ENCODE results near the gene SORCS2. TPM values are rescaled to one million over a fixed set of nuclear protein-coding genes. Genes with fewer than 3 reads are reported as not detected.

SORCS2 gene
- total and polyA plus RNA-seq, 2 of the 8 experiments (the other 6 are each of a cell fraction or from before 2014, with no cell fraction given): 0.36 to 1.8 TPM

GRCh38 chr4:7348946-7349900, 156.9 kb downstream of the SORCS2 start:
- no peak overlapping the region for H2BK15ac ChIP-seq (ENCODE audit: low read length)
- H3K14ac ChIP-seq (ENCODE audit: insufficient read length): no peak overlapping the region
- H4K5ac ChIP-seq (ENCODE audit: insufficient read length, low read depth, low read length): no peak overlapping the region
- no peak overlapping the region for H2AFZ ChIP-seq (ENCODE audit: low read length)
- H3K56ac ChIP-seq (replicated peaks; ENCODE audit: insufficient read length, low read depth, low read length): no peak overlapping the region
- no peak overlapping the region for H3K27ac ChIP-seq (ENCODE audit: low read depth, low read length)
- H3K36me3 ChIP-seq (ENCODE audit: control insufficient read depth in 2 of 4, insufficient read depth in 4 of 4, low read length in 3 of 4): no peaks in the 10 kb centered on the region
- H4K8ac ChIP-seq (ENCODE audit: extremely low read depth, insufficient read depth, low read length): no peak overlapping the region
- H3K27me3 ChIP-seq (replicated peaks in 1 of 4; ENCODE audit: control insufficient read depth in 3 of 4, extremely low read depth in 1 of 4, insufficient read depth in 3 of 4, low read length in 3 of 4): no peaks in the 10 kb centered on the region
- H3K18ac ChIP-seq (ENCODE audit: extremely low read depth, low read length): no peak overlapping the region
- H3K23ac ChIP-seq (ENCODE audit: insufficient read length): no peak overlapping the region
- no peak overlapping the region for H3K4ac ChIP-seq (replicated peaks; ENCODE audit: insufficient read length, low read depth, low read length)
- peaks cover 5% of the 10 kb centered on the region; the same call in 1 of the 2 replicates for H3K23me2 ChIP-seq (ENCODE audit: low read depth, low read length)
- DNase-seq (ENCODE audit: low read depth in 1 of 2, low spot score in 2 of 2) (no peak), FAIRE-seq (no peak)
- POLR2A ChIA-PET (ENCODE audit: partially characterized antibody): no interaction called here
- no peak overlapping the region for H2BK120ac ChIP-seq (replicated peaks; ENCODE audit: low read depth, low read length)
- peak; percentile 45; the same call in 1 of the 2 replicates for TF ChIP-seq CEBPB (IDR thresholded peaks at IDR 0.05; ENCODE audit: low read depth, low read length)
- TF ChIP-seq POLR2AphosphoS5 (IDR thresholded peaks at IDR 0.05; ENCODE audit: low read depth, low read length): no peak
- no peak for TF ChIP-seq CHD1 (IDR thresholded peaks at IDR 0.05; ENCODE audit: low read depth, low read length)
- TF ChIP-seq BACH1 (IDR thresholded peaks at IDR 0.05; ENCODE audit: low read length): 0 out of 2 replicates have a peak, but pooled peaks have one; percentile 15
- TF ChIP-seq CREB1 (IDR thresholded peaks at IDR 0.05): no peak
- TF ChIP-seq TEAD4 (IDR thresholded peaks at IDR 0.05; ENCODE audit: low read depth, low read length): no peak
- no peak overlapping the region for H2AK5ac ChIP-seq (ENCODE audit: low read depth, low read length)
- no peaks in the 10 kb centered on the region for H4K20me1 ChIP-seq (replicated peaks in 1 of 2; ENCODE audit: control insufficient read depth in 1 of 2, insufficient read depth in 2 of 2, low read length in 2 of 2)
- 89% methylated on average over 14 of the region's 18 CpGs; no CpG with 5 or more reads in 1 of the 2 experiments for WGBS, 2 experiments (ENCODE audit: extremely low coverage in 1 of 2, insufficient coverage in 1 of 2, insufficient read length in 1 of 2, insufficient replicate concordance in 2 of 2, low coverage in 1 of 2, low lambda C conversion rate in 2 of 2, missing lambda C conversion rate in 1 of 2)
- no peak overlapping the region for H2BK20ac ChIP-seq (ENCODE audit: low read length)
- CTCF ChIA-PET (ENCODE audit: partially characterized antibody): interaction anchor here (7.2 kb wide), 1 partner anchor 14 kb away, joined by 36 read pairs; no protein-coding TSS in a partner anchor
- no peak overlapping the region for H3K9ac ChIP-seq (replicated peaks in 1 of 4; ENCODE audit: extremely low read depth in 1 of 4, low read depth in 3 of 4, low read length in 3 of 4)
- H3K9me3 ChIP-seq (ENCODE audit: insufficient read depth in 2 of 2, low read depth in 1 of 2, low read length in 1 of 2): no peaks in the 10 kb centered on the region
- no peaks in the 10 kb centered on the region for H3K79me1 ChIP-seq (ENCODE audit: low read depth, low read length)
- H3K4me2 ChIP-seq (ENCODE audit: insufficient read depth in 1 of 2, low read depth in 2 of 2, low read length in 2 of 2): no peak overlapping the region
- H3K4me1 ChIP-seq (replicated peaks in 1 of 4; ENCODE audit: control insufficient read depth in 3 of 4, insufficient read depth in 4 of 4, low read length in 3 of 4): no peaks in the 10 kb centered on the region; a peak in 1 of 7 replicates
- H2BK5ac ChIP-seq (ENCODE audit: low read depth, low read length): no peak overlapping the region
- no peak overlapping the region for H2BK12ac ChIP-seq (ENCODE audit: low read depth, low read length)
- no peaks in the 10 kb centered on the region for H3K79me2 ChIP-seq (ENCODE audit: control insufficient read depth in 1 of 2, insufficient read depth in 2 of 2, low read length in 2 of 2)
- H4K91ac ChIP-seq (replicated peaks; ENCODE audit: insufficient read length, low read length): no peak overlapping the region
- no peak overlapping the region for H3K4me3 ChIP-seq (ENCODE audit: extremely low read depth in 1 of 4, insufficient read depth in 2 of 4, low read depth in 3 of 4, low read length in 4 of 4)
